Fibroblast of skin of right biceps (primary cell): ENCODE data around the gene POLE3.
"Not testable (repeated sequence)": the region's sequence is repeated elsewhere in the genome, so short reads cannot be mapped to it uniquely, and the experiment has no call there.

Source experiments
- DNase-seq: peaks from one replicate; pipeline ENCODE4 v3.0.0-alpha.2; 2013

The POLE3 gene

GRCh38 chr9:113375057-113376023 is 35.1 kb downstream of the POLE3 start:
- no peak for DNase-seq

GRCh38 chr9:113373676-113374392 is 36.6 kb downstream of the POLE3 start:
- DNase-seq, result no peak

- no peak for DNase-seq
Observed at GRCh38 chr9:113373256-113373655, 37.2 kb downstream of the POLE3 start.

GRCh38 chr9:113372059-113372458 is 38.4 kb downstream of the POLE3 start:
- DNase-seq, result no peak

GRCh38 chr9:113370806-113371325 is 39.6 kb downstream of the POLE3 start:
- no peak for DNase-seq

- no peak for DNase-seq
Observed at GRCh38 chr9:113369855-113370140, 40.7 kb downstream of the POLE3 start.

GRCh38 chr9:113368982-113369854 is 41.3 kb downstream of the POLE3 start:
- DNase-seq, result no peak

- DNase-seq, result no peak
Observed at GRCh38 chr9:113368348-113368981, 42.0 kb downstream of the POLE3 start.

GRCh38 chr9:113365652-113366051 is 44.8 kb downstream of the POLE3 start:
- not testable (repeated sequence) for DNase-seq

GRCh38 chr9:113364951-113365350 is 45.5 kb downstream of the POLE3 start:
- no peak for DNase-seq

GRCh38 chr9:113363336-113363735 is 47.1 kb downstream of the POLE3 start:
- DNase-seq, result no peak

GRCh38 chr9:113361304-113362018 is 49.0 kb downstream of the POLE3 start:
- DNase-seq, result peak; percentile 24

- no peak for DNase-seq
Observed at GRCh38 chr9:113360242-113360842, 50.1 kb downstream of the POLE3 start.

GRCh38 chr9:113359385-113359784 is 51.1 kb downstream of the POLE3 start:
- DNase-seq, result no peak
